CD14-positive monocyte (primary cell): Measurements from ENCODE around the gene GRIK3. TPM values are rescaled to one million over a fixed set of nuclear protein-coding genes. Genes with fewer than 3 reads are reported as not detected.

ENCODE experiments used
- DNase-seq, 3 donors: peaks; one replicate each; pipeline ENCODE4 v3.0.0-alpha.2; 2011 to 2022
- H2AFZ ChIP-seq: 2 replicates; pipeline ENCODE4 v1.6.0; 2012; ENCODE audit warnings: mild to moderate bottlenecking, low read depth, low read length, inconsistent platforms; ENCODE audit not compliant: insufficient read depth, poor library complexity, severe bottlenecking
- H3K27ac ChIP-seq, 2 donors: 1 replicate in 1 of 2; 2 replicates in 1 of 2; pipeline ENCODE4 v1.5.1; 2012 to 2013; ENCODE audit warnings: low read length in 2 of 2, control low read depth in 1 of 2, inconsistent platforms in 1 of 2, low read depth in 1 of 2, mild to moderate bottlenecking in 1 of 2
- H3K27me3 ChIP-seq, 2 donors: one replicate each; pipeline versions ENCODE4 v1.6.0 to v1.6.1; 2011 to 2013; ENCODE audit warnings: low read length in 2 of 2; ENCODE audit not compliant: control insufficient read depth in 2 of 2, insufficient read depth in 2 of 2
- H3K36me3 ChIP-seq, 2 donors: replicated peaks in 1 of 2; 1 replicate in 1 of 2; 2 replicates in 1 of 2; pipeline versions ENCODE4 v1.5.1 to v1.6.1; 2012 to 2013; ENCODE audit warnings: low read length in 2 of 2, control low read depth in 1 of 2, inconsistent platforms in 1 of 2, mild to moderate bottlenecking in 1 of 2; ENCODE audit not compliant: insufficient read depth in 2 of 2, control insufficient read depth in 1 of 2
- H3K4me1 ChIP-seq, 2 donors: 1 replicate in 1 of 2; 2 replicates in 1 of 2; pipeline versions ENCODE4 v1.5.1 to v1.6.1; 2012 to 2013; ENCODE audit warnings: low read length in 2 of 2, control low read depth in 1 of 2, inconsistent platforms in 1 of 2, mild to moderate bottlenecking in 1 of 2, moderate library complexity in 1 of 2; ENCODE audit not compliant: insufficient read depth in 2 of 2, control insufficient read depth in 1 of 2
- H3K4me2 ChIP-seq: replicated peaks from 2 replicates; pipeline ENCODE3; 2012; ENCODE audit warnings: low read length, moderate library complexity, mild to moderate bottlenecking; ENCODE audit not compliant: poor library complexity, severe bottlenecking; ENCODE audit errors: extremely low read depth
- H3K4me3 ChIP-seq, 3 experiments: fragments of 200-600 bp in 1 of 3; sonication (generic) in 1 of 3; replicated peaks in 1 of 3; 1 replicate in 2 of 3; 2 replicates in 1 of 3; pipeline ENCODE4 v1.5.1; 2011 to 2013; ENCODE audit warnings: low read length in 3 of 3, mild to moderate bottlenecking in 3 of 3, control low read depth in 2 of 3, low read depth in 2 of 3, inconsistent platforms in 1 of 3, moderate library complexity in 1 of 3
- H3K79me2 ChIP-seq: 2 replicates; pipeline ENCODE4 v1.6.0; 2012; ENCODE audit warnings: mild to moderate bottlenecking, control low read depth, inconsistent platforms, low read length, moderate library complexity; ENCODE audit not compliant: insufficient read depth
- H3K9ac ChIP-seq: 2 replicates; pipeline ENCODE4 v1.6.0; 2017; ENCODE audit warnings: low read length, mild to moderate bottlenecking; ENCODE audit not compliant: insufficient read depth, poor library complexity, severe bottlenecking
- H3K9me3 ChIP-seq, 2 donors: replicated peaks in 1 of 2; 1 replicate in 1 of 2; 2 replicates in 1 of 2; pipeline versions ENCODE4 v1.5.1 to v1.6.1; 2012 to 2013; ENCODE audit warnings: low read length in 2 of 2, control low read depth in 1 of 2; ENCODE audit not compliant: control insufficient read depth in 1 of 2, insufficient read depth in 1 of 2
- H4K20me1 ChIP-seq: 2 replicates; pipeline ENCODE4 v1.6.0; 2012; ENCODE audit warnings: mild to moderate bottlenecking, low read length, control low read depth, moderate library complexity; ENCODE audit not compliant: insufficient read depth
- H3K27ac Mint-ChIP-seq, 7 donors: one replicate each; pipeline ENCODE4 v1.8.0; 2020; ENCODE audit warnings: mild to moderate bottlenecking in 7 of 7, mixed read lengths in 7 of 7, moderate library complexity in 6 of 7, inconsistent platforms in 2 of 7
- H3K27me3 Mint-ChIP-seq, 3 donors: one replicate each; pipeline ENCODE4 v1.8.0; 2021 to 2022; ENCODE audit warnings: low read depth in 3 of 3, mild to moderate bottlenecking in 3 of 3, mixed read lengths in 3 of 3, moderate library complexity in 3 of 3, inconsistent platforms in 1 of 3
- H3K36me3 Mint-ChIP-seq, 2 donors: one replicate each; pipeline ENCODE4 v1.8.0; 2020; ENCODE audit warnings: mixed read lengths in 2 of 2, inconsistent platforms in 1 of 2, mild to moderate bottlenecking in 1 of 2
- H3K4me1 Mint-ChIP-seq: one replicate; pipeline ENCODE4 v1.8.0; 2020; ENCODE audit warnings: mild to moderate bottlenecking, mixed read lengths
- H3K4me3 Mint-ChIP-seq, 2 donors: one replicate each; pipeline ENCODE4 v1.8.0; 2020; ENCODE audit warnings: mild to moderate bottlenecking in 2 of 2, mixed read lengths in 2 of 2, moderate library complexity in 1 of 2
- H3K9me3 Mint-ChIP-seq, 7 donors: one replicate each; pipeline ENCODE4 v1.8.0; 2020 to 2022; ENCODE audit warnings: mixed read lengths in 7 of 7, mild to moderate bottlenecking in 6 of 7, moderate library complexity in 6 of 7, inconsistent platforms in 2 of 7
- CTCF ChIP-seq: fragments of 200-600 bp; IDR thresholded peaks from one replicate; pipeline ENCODE4 v1.8.0; 2022; ENCODE audit warnings: antibody characterized with exemption, mild to moderate bottlenecking
- WGBS: methylation state at CpG from one replicate; pipeline ENCODE4 v1.1.5; 2013; ENCODE audit warnings: missing lambda C conversion rate; ENCODE audit not compliant: insufficient coverage; 5-methylcytosine and 5-hydroxymethylcytosine counted together
- intact Hi-C, 2 donors: fragments of 100-400 bp; cut with micrococcal nuclease; formaldehyde crosslinking; loops; one replicate each; pipeline versions ENCODE4 v1.15.0 to v1.15.1; 2023
- polyA plus RNA-seq, 3 donors: library from polyadenylated mRNA; depleted of rRNA in 1 of 3; unstranded in 2 of 3; stranded (reverse) in 1 of 3; fragments of 300-500 nt in 2 of 3; fragments of >200 nt in 1 of 3; fragmentation: Illumina TruSeq in 2 of 3; gene quantifications; 1 replicate in 2 of 3; 2 replicates in 1 of 3; pipeline ENCODE4 v1.2.3, GENCODE V29; 2012 to 2021

The GRIK3 gene
- polyA plus RNA-seq, 3 donors = not detected

- no peak for DNase-seq
- H3K79me2 ChIP-seq = no peaks in the 10 kb centered on the region
- H3K27me3 ChIP-seq = peaks cover 0 to 3% of the 10 kb centered on the region in 2 donors
- H3K36me3 ChIP-seq = no peaks in the 10 kb centered on the region
- Mint-ChIP-seq H3K9me3 (peaks cover 0 to 3% (median 0%) of the 10 kb centered on the region in 7 donors), H3K4me1 (no peaks in the 10 kb centered on the region), H3K27me3 (peaks cover 11 to 26% (median 22%) of the 10 kb centered on the region in 3 donors), H3K4me3 (no peak overlapping the region), H3K27ac (no peak overlapping the region), H3K36me3 (no peaks in the 10 kb centered on the region)
- H3K9ac ChIP-seq = no peak overlapping the region
- 39% methylated on average over 3 of the region's 5 CpGs for WGBS
- no peak overlapping the region for H3K4me3 ChIP-seq
- no peak overlapping the region for H2AFZ ChIP-seq
- intact Hi-C loops = no loop called here
- H4K20me1 ChIP-seq = no peaks in the 10 kb centered on the region
- no peak for TF ChIP-seq CTCF
- H3K27ac ChIP-seq = no peak overlapping the region
- H3K9me3 ChIP-seq = no peaks in the 10 kb centered on the region
- no peaks in the 10 kb centered on the region for H3K4me1 ChIP-seq
- no peak overlapping the region for H3K4me2 ChIP-seq
These were observed 255.6 kb downstream of the GRIK3 start for GRCh38 chr1:36778740-36779139.

- Histone ChIP-seq H3K9ac (no peak overlapping the region), H3K9me3 (no peaks in the 10 kb centered on the region), H3K27ac (no peak overlapping the region), H4K20me1 (no peaks in the 10 kb centered on the region), H3K27me3 (peaks cover 0 to 4% of the 10 kb centered on the region in 2 donors), H3K79me2 (no peaks in the 10 kb centered on the region), H3K4me3 (no peak overlapping the region), H3K4me2 (no peak overlapping the region), H3K4me1 (no peaks in the 10 kb centered on the region), H2AFZ (no peak overlapping the region), H3K36me3 (no peaks in the 10 kb centered on the region)
- WGBS = 59% methylated on average over 9 of the region's 10 CpGs
- H3K9me3 Mint-ChIP-seq = peaks cover 0 to 3% (median 0%) of the 10 kb centered on the region in 7 donors
- H3K27me3 Mint-ChIP-seq = peaks cover 25 to 31% (median 29%) of the 10 kb centered on the region in 3 donors
- intact Hi-C loops = no loop called here
- H3K36me3 Mint-ChIP-seq = no peaks in the 10 kb centered on the region
- TF ChIP-seq CTCF = no peak
- no peak for DNase-seq
- H3K4me3 Mint-ChIP-seq = peak overlapping the region in 1 of 2 donors; percentile 29
- no peaks in the 10 kb centered on the region for H3K4me1 Mint-ChIP-seq
- H3K27ac Mint-ChIP-seq = no peak overlapping the region
These were observed 257.1 kb downstream of the GRIK3 start for GRCh38 chr1:36776948-36777831.
